CMK (cell line): ENCODE measurements around the gene OR6N2.

Experiments
- DNase-seq: peaks from one replicate; pipeline ENCODE4 v3.0.0-alpha.2; 2010; ENCODE audit warnings: low read depth

OR6N2 gene

GRCh38 chr1:158754420-158754819 is 26.6 kb downstream of the OR6N2 start, which contains the start of gene OR6K6:
Gene OR6K6 (plus strand): TSS chr1:158754720. CDS start chr1:158754888, 168 bp downstream.
- DNase-seq: no peak

GRCh38 chr1:158752155-158752712 is 28.8 kb downstream of the OR6N2 start:
- no peak for DNase-seq

GRCh38 chr1:158735848-158736247 is 45.2 kb downstream of the OR6N2 start:
- DNase-seq: no peak

GRCh38 chr1:158732524-158732923 is 48.5 kb downstream of the OR6N2 start:
- no peak for DNase-seq

- DNase-seq: no peak
Observed at GRCh38 chr1:158731707-158732106, 49.3 kb downstream of the OR6N2 start.

- no peak for DNase-seq
Observed at GRCh38 chr1:158730453-158730852, 50.6 kb downstream of the OR6N2 start.

GRCh38 chr1:158728510-158729225 is 52.3 kb downstream of the OR6N2 start:
- DNase-seq: no peak

- no peak for DNase-seq
Observed at GRCh38 chr1:158724442-158724841, 56.6 kb downstream of the OR6N2 start.
